ENCODE data around the gene CNOT6. TPM values are rescaled to one million over a fixed set of nuclear protein-coding genes. Genes with fewer than 3 reads are reported as not detected.
"Not testable (repeated sequence)": the region's sequence is repeated elsewhere in the genome, so short reads cannot be mapped to it uniquely, and the experiment has no call there.

The CNOT6 gene
- total RNA-seq, 1 donor: 11.6 TPM

GRCh38 chr5:180515974-180516373 is 21.8 kb downstream of the CNOT6 start:
- DNase-seq (ENCODE audit: low read depth in 2 of 3, low spot score in 2 of 3): not testable (repeated sequence)

DNA sequence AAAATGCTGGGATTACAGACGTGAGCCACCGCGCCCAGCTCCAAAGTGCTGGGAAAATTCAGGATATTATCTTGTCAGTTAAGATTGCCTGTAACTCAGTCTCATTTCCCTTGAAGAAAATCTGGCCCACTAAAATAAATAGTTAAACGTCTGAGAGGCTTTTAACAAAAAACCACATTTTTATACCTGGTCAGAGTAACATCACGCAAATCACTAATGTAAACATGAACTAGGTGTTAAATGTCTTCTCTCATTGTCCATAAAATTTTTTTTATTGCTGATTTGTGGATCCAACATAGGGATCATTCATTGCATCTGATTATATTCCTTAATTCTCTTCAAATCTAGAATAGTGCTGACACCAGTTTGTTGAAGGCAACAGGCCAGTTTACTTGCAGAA is 22.3 kb downstream of the CNOT6 start:
- no peak for DNase-seq (ENCODE audit: low read depth in 2 of 3, low spot score in 2 of 3)

- DNase-seq (ENCODE audit: low read depth in 2 of 3, low spot score in 2 of 3): peak in 2 of 3 donors; percentile 13 to 49
Measured at GRCh38 chr5:180519098-180519497, 24.9 kb downstream of the CNOT6 start.

- DNase-seq (ENCODE audit: low read depth in 2 of 3, low spot score in 2 of 3): no peak
Measured at GRCh38 chr5:180521101-180521500, 26.9 kb downstream of the CNOT6 start.

DNA sequence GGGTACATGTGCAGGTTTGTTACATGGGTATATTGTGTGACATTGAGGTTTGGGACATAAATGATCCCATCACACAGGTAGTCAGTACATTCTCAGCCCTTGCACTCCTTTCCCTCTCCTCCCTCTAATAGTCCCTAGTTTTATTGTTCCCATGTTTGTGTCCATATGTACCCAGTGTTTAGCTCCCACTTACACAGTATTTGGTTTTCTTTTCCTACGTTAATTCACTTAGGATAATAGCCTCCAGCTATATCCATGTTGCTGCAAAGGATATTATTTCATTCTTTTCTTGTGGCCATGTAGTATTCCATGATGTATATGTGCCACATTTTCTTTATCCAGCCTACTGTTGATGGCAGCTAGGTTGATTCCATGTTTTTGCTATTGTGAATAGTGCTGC is 27.4 kb downstream of the CNOT6 start:
- no peak for DNase-seq (ENCODE audit: low read depth in 2 of 3, low spot score in 2 of 3)

GRCh38 chr5:180522330-180522729 is 28.2 kb downstream of the CNOT6 start:
- DNase-seq (ENCODE audit: low read depth in 2 of 3, low spot score in 2 of 3): no peak

DNA sequence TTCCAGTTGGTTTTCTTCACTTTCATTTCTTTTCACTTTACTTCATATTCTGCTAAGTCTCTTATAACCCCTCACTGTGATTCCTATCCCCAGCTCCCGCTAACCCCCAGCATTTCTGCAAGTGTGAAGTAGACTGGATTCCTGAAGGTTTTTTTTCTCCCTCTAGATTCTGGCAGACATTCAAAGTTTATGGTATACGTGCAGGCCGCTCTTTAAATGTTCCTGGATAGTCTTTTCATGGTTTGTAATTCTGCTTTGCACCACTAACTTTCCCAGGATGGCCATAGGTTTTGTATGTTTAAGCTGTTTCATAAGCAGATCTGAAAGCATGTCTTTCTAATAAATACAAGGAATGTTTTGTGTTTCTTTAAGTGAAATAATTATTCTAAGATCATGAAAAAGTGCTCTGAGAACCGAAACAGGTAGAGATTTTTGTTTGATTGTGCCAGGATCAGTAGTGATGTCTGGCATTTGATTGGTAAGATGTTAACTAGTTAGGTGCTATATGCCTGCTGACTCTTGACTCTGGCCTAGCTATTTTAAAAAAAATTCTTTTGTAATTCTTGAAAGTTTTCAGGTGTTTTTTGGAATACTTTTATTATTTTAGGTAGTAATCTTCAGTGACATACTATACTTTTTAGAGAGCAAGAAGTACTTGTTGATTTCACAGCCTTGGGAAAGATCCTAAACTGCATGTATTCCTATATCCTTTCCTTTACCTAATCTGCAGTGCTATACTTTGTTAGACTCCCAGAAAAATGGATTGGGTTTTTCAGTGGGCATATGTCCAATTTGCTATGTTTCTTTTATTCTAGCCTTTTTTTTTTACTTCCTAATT is 29.7 kb downstream of the CNOT6 start:
- peak in 1 of 3 donors; percentile 1 for DNase-seq (ENCODE audit: low read depth in 2 of 3, low spot score in 2 of 3)

- DNase-seq (ENCODE audit: low read depth in 2 of 3, low spot score in 2 of 3): peak in 1 of 3 donors; percentile 6
Measured at GRCh38 chr5:180525399-180525798, 31.2 kb downstream of the CNOT6 start.

DNA sequence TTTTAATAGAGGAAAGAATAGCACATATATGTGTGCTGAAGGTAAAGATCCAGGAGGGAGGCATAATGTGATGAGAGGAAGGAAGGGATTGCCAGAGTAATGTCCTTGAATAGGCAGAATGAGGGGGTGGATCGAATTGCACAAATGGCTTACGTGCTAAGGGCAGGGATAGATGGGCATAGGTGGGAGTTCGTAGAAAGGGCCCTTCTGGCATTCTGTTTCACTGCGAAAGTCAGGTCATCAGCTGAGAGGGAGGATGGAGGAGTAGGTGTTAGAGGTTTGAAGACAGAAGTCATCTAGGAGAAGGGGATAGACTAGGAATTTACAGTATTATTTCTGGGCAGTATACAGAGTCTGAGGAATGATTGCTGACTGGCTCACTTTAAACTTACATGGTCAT is 32.1 kb downstream of the CNOT6 start:
- DNase-seq (ENCODE audit: low read depth in 2 of 3, low spot score in 2 of 3): no peak

DNA sequence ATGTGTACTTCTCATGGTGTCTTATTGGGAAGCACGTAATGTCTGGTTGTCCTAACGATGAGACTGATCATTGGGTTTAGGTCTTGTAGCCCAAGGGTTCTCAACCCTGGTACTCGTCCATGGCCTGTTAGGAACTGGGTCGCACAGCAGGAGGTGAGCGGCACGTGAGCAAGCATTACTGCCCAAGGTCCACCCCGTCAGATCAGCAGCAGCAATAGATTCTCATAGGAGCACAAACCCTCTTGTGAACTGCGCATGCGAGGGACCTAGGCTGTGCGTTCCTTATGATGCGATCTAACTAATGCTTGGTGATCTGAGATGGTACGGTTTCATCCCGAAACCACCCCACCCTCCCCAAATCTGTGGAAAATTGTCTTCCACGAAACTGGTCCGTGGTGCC is 33.5 kb downstream of the CNOT6 start:
- no peak for DNase-seq (ENCODE audit: low read depth in 2 of 3, low spot score in 2 of 3)

DNA sequence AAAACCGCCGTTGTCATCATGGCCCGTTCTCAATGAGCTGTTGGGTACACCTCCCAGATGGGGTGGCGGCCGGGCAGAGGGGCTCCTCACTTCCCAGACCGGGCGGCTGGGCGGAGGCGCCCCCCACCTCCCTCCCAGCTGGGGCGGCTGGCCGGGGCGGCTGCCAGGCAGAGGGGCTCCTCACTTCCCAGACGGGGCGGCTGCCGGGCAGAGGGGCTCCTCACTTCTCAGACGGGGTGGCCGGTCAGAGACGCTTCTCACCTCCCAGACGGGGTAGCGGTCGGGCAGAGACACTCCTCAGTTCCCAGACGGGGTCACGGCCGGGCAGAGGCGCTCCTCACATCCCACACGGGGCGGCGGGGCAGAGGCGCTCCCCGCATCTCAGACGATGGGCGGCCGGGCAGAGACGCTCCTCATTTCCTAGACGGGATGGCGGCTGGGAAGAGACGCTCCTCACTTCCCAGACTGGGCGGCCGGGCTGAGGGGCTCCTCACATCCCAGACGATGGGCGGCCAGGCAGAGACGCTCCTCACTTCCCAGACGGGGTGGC is 36.9 kb downstream of the CNOT6 start:
- not testable (repeated sequence) for DNase-seq (ENCODE audit: low read depth in 2 of 3, low spot score in 2 of 3)

- DNase-seq (ENCODE audit: low read depth in 2 of 3, low spot score in 2 of 3): no peak
Measured at GRCh38 chr5:180532268-180532667, 38.1 kb downstream of the CNOT6 start.

DNA sequence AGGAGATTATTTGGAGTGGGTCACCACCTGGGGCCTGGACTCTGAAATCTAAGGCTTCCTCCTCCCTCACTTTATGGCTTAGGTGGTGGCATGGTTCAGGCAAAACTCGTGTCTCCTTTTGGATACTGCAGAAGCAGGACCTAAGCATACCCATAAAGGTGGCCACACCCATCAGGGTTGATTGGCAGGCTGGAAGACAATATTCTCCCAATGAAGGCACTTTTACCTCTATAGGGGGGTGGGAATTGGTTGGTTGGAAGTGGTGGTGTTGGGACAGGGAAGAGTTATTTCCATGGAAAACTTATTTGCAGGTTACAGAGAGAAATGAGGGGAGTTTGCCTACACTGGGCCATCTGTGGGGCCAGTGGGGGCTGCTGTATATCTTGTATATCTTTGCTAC is 39.7 kb downstream of the CNOT6 start:
- no peak for DNase-seq (ENCODE audit: low read depth in 2 of 3, low spot score in 2 of 3)

- no peak for DNase-seq (ENCODE audit: low read depth in 2 of 3, low spot score in 2 of 3)
Measured at GRCh38 chr5:180535573-180535972, 41.4 kb downstream of the CNOT6 start.

- DNase-seq (ENCODE audit: low read depth in 2 of 3, low spot score in 2 of 3): no peak
Measured at GRCh38 chr5:180540050-180540694, 46.0 kb downstream of the CNOT6 start.

DNA sequence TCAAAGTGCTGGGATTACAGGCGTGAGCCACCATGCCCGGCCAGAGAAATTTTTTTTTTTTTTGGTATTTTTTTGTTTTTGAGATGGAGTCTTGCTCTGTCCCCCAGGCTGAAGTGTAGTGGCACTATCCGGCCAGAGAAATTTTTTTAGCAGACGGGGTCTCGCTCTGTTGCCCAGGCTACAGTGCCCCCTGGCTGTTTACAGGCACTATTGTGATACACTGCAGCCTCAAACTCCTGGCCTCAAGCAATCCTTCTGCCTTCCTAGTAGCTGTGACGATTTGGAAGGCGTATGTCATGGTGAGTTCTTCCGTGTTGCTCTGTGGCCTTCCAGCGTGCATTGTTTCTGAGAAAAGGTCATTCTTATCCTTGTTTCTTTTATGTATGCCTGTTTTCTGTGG is 47.5 kb downstream of the CNOT6 start:
- DNase-seq (ENCODE audit: low read depth in 2 of 3, low spot score in 2 of 3): no peak

GRCh38 chr5:180545248-180545647 is 51.1 kb downstream of the CNOT6 start:
- no peak for DNase-seq (ENCODE audit: low read depth in 2 of 3, low spot score in 2 of 3)

DNA sequence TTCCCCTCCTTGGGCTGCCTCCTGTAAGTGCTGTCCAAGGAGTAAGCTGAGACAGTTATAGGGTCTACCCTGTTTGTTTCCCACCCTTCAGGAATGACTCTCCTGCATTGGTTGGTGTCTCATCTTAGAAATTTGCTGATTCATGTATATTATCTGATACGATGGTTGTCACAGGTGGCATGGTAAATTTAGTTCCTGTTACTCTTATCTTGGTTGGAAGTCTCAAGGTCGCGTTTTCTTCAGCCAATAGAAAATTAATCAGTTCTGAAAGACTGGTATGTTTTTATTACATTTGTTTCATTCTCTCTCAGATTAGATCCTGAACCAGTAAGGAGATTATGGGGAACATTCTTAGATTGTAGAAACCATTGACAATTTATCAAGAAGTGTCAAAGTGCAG is 54.4 kb downstream of the CNOT6 start:
- DNase-seq (ENCODE audit: low read depth in 2 of 3, low spot score in 2 of 3): peak in 1 of 3 donors; percentile 4

- DNase-seq (ENCODE audit: low read depth in 2 of 3, low spot score in 2 of 3): peak in 1 of 3 donors; percentile 3
Measured at GRCh38 chr5:180553530-180553929, 59.4 kb downstream of the CNOT6 start.

- DNase-seq (ENCODE audit: low read depth in 2 of 3, low spot score in 2 of 3): no peak
Measured at GRCh38 chr5:180555168-180555921, 61.2 kb downstream of the CNOT6 start.

GRCh38 chr5:180557217-180557809 is 63.1 kb downstream of the CNOT6 start:
- DNase-seq (ENCODE audit: low read depth in 2 of 3, low spot score in 2 of 3): no peak

All from hematopoietic multipotent progenitor cell (in vitro differentiated cells).